Measurements from ENCODE around the gene CASS4. TPM values are rescaled to one million over a fixed set of nuclear protein-coding genes. Genes with fewer than 3 reads are reported as not detected.

CASS4 gene
- total and polyA plus RNA-seq, 2 donors (not counting 3 experiments of a cell fraction or from before 2014, with no cell fraction given) = not detected

DNA sequence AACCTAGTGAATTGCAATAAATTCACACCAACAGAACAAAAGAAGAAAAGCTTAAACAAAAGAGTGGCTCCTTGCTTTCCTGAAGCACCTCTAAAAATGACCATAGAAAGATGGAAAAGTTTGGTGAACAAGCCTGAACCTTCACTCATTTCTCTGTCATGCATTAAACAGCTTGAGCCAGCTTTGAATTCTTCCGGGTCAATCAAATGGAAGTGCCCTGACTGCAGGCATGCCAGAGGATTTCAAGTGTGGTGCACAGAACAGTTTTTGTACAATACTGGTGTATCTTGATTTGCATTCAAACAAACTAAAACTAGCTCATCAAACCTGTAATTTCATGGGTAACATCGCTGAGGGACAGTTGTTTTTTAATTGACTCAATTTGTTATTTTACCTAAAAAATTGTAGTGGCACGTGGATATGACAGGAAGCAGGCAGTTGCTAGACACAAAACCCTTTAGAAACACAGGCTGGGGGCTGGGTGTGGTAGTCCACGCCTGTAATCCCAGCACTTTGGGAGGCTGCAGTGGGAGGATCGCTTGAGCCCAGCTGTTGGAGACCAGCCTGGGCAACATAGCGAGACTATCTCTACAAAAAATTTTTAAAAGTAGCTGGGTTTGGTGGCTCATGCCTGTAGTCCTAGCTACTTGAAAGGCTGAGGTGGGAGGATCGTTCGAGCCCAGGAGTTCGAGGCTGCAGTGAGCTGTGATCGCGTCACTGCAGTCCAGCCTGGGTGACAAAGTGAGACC, 9.1 kb downstream of the CASS4 start:
- Histone ChIP-seq H3K4me3 (replicated peaks in 1 of 3; ENCODE audit: insufficient read depth in 1 of 3, low read depth in 1 of 3, low read length in 3 of 3) (no peak overlapping the region), H3K27me3 (ENCODE audit: control insufficient read depth in 2 of 2, insufficient read depth in 2 of 2, low read length in 2 of 2) (peaks cover 12 to 14% of the 10 kb centered on the region in 2 experiments), H2AFZ (ENCODE audit: low read depth, low read length) (no peak overlapping the region), H3K4me2 (ENCODE audit: insufficient read depth, low read length) (no peak overlapping the region), H3K9me3 (replicated peaks; ENCODE audit: control insufficient read depth, insufficient read depth, low read length) (no peaks in the 10 kb centered on the region), H3K36me3 (ENCODE audit: control insufficient read depth in 2 of 2, extremely low read depth in 1 of 2, insufficient read depth in 2 of 2, low read length in 2 of 2) (no peaks in the 10 kb centered on the region), H4K20me1 (replicated peaks; ENCODE audit: control insufficient read depth, extremely low read depth, insufficient read depth, low read length) (no peaks in the 10 kb centered on the region), H3K79me2 (ENCODE audit: control insufficient read depth, insufficient read depth, low read length) (no peaks in the 10 kb centered on the region), H3K9ac (replicated peaks; ENCODE audit: extremely low read depth, insufficient read depth, low read length) (no peak overlapping the region), H3K9me1 (replicated peaks; ENCODE audit: control insufficient read depth, extremely low read depth, insufficient read depth, low read length) (no peaks in the 10 kb centered on the region), H3K4me1 (ENCODE audit: control insufficient read depth, extremely low read depth, insufficient read depth, low read length) (peaks cover 42% of the 10 kb centered on the region), H3K27ac (ENCODE audit: insufficient read depth, low read depth, low read length) (no peak overlapping the region)
- intact Hi-C loops (cut with micrococcal nuclease) = no loop called here
- dilution Hi-C loops (cut with MboI; ENCODE audit: extremely low pct_ligation_motif_present, low sequenced_read_pairs) = no loop called here
- no peak for DNase-seq (ENCODE audit: low read depth, low spot score)
- ChIA-PET CTCF (interaction anchor here (1.1 kb wide), 2 partner anchors 9 to 23 kb away, joined by 5 read pairs; partner anchors contain the start of gene CASS4), POLR2A (no interaction called here)
- TF ChIP-seq EZH2 (IDR thresholded peaks at IDR 0.05; ENCODE audit: borderline replicate concordance, low read depth, low read length, severe bottlenecking) = no peak
- TF ChIP-seq POLR2A (IDR thresholded peaks at IDR 0.05; ENCODE audit: low read depth, low read length) = no peak
- TF ChIP-seq MYC (IDR thresholded peaks at IDR 0.05; ENCODE audit: low read depth, low read length) = no peak
- no peak for TF ChIP-seq JUN (IDR thresholded peaks at IDR 0.05; ENCODE audit: borderline replicate concordance, insufficient read depth, insufficient read length, low read depth)
- no peak for TF ChIP-seq POLR2AphosphoS5 (IDR thresholded peaks at IDR 0.05; ENCODE audit: insufficient read depth, low read depth, low read length)
- TF ChIP-seq FOS (IDR thresholded peaks at IDR 0.05; ENCODE audit: borderline replicate concordance, insufficient read depth, low read length) = no peak
- no peak for TF ChIP-seq MAX (IDR thresholded peaks at IDR 0.05; ENCODE audit: insufficient read depth, insufficient read length)
- TF ChIP-seq CTCF (IDR thresholded peaks at IDR 0.05; ENCODE audit: extremely low read depth in 1 of 2, insufficient read depth in 1 of 2, low read depth in 1 of 2, low read length in 2 of 2) = no peak
- TF ChIP-seq GATA2 (IDR thresholded peaks at IDR 0.05; ENCODE audit: insufficient read depth, insufficient read length, low read depth, low read length) = no peak
- BruUV-seq (replicated peaks) = no TSS peak
- FAIRE-seq = no peak
